H9 (cell line): ENCODE results near the gene FPGS. TPM values are rescaled to one million over a fixed set of nuclear protein-coding genes. Genes with fewer than 3 reads are reported as not detected.

Source experiments
- DNase-seq: peaks from one replicate; pipeline ENCODE4 v3.0.0-alpha.2; 2017
- H2AFZ ChIP-seq: one replicate; pipeline ENCODE4 v1.6.1; 2013; ENCODE audit warnings: mild to moderate bottlenecking, low read length, control low read depth, moderate library complexity
- H2AK5ac ChIP-seq: 2 replicates; pipeline ENCODE4 v1.6.1; 2013; ENCODE audit warnings: low read length, control low read depth, mixed read lengths; ENCODE audit not compliant: insufficient read length
- H2BK120ac ChIP-seq: one replicate; pipeline ENCODE4 v1.6.1; 2013; ENCODE audit warnings: low read depth, mild to moderate bottlenecking, low read length, control low read depth, inconsistent platforms; ENCODE audit not compliant: poor library complexity, severe bottlenecking
- H2BK12ac ChIP-seq: 2 replicates; pipeline ENCODE4 v1.6.1; 2013; ENCODE audit warnings: low read length, control low read depth, mixed read lengths, low read depth; ENCODE audit not compliant: insufficient read length
- H2BK15ac ChIP-seq: 2 replicates; pipeline ENCODE4 v1.6.1; 2013; ENCODE audit warnings: low read depth, low read length, control low read depth
- H2BK20ac ChIP-seq: one replicate; pipeline ENCODE4 v1.6.1; 2013; ENCODE audit warnings: low read depth, mild to moderate bottlenecking, low read length, control low read depth, inconsistent platforms; ENCODE audit not compliant: poor library complexity, severe bottlenecking
- H2BK5ac ChIP-seq: 2 replicates; pipeline ENCODE4 v1.6.1; 2013; ENCODE audit warnings: low read length, control low read depth, mixed read lengths; ENCODE audit not compliant: insufficient read length
- H3K14ac ChIP-seq: 2 replicates; pipeline ENCODE4 v1.6.1; 2013; ENCODE audit warnings: low read length, control low read depth; ENCODE audit not compliant: insufficient read depth
- H3K18ac ChIP-seq: 2 replicates; pipeline ENCODE4 v1.6.1; 2013; ENCODE audit warnings: low read depth, mild to moderate bottlenecking, mixed read lengths, low read length, control low read depth; ENCODE audit not compliant: insufficient read length
- H3K23ac ChIP-seq: 2 replicates; pipeline ENCODE4 v1.6.1; 2013; ENCODE audit warnings: low read length, control low read depth, mixed read lengths, low read depth; ENCODE audit not compliant: insufficient read length
- H3K23me2 ChIP-seq: 2 replicates; pipeline ENCODE4 v1.6.1; 2013; ENCODE audit warnings: low read depth, mild to moderate bottlenecking, mixed read lengths, low read length, control low read depth; ENCODE audit not compliant: insufficient read length, poor library complexity, severe bottlenecking
- H3K27ac ChIP-seq: 2 replicates; pipeline ENCODE4 v1.5.1; 2013; ENCODE audit warnings: low read length, control low read depth, mixed read lengths, low read depth; ENCODE audit not compliant: insufficient read length
- H3K27me3 ChIP-seq: 2 replicates; pipeline ENCODE4 v1.6.1; 2013; ENCODE audit warnings: low read length, control low read depth, inconsistent platforms; ENCODE audit not compliant: insufficient read depth
- H3K4ac ChIP-seq: 2 replicates; pipeline ENCODE4 v1.6.1; 2013; ENCODE audit warnings: low read depth, mild to moderate bottlenecking, control low read depth, inconsistent platforms, low read length, moderate library complexity
- H3K4me1 ChIP-seq: 2 replicates; pipeline ENCODE4 v1.6.1; 2013; ENCODE audit warnings: low read length, control low read depth, inconsistent platforms; ENCODE audit not compliant: insufficient read depth
- H3K4me2 ChIP-seq: 2 replicates; pipeline ENCODE4 v1.6.1; 2013; ENCODE audit warnings: low read length, control low read depth, mixed read lengths; ENCODE audit not compliant: insufficient read length, insufficient read depth
- H3K56ac ChIP-seq: 2 replicates; pipeline ENCODE4 v1.6.1; 2013; ENCODE audit warnings: low read depth, mild to moderate bottlenecking, mixed read lengths, low read length, control low read depth; ENCODE audit not compliant: insufficient read length
- H3K79me1 ChIP-seq: 2 replicates; pipeline ENCODE4 v1.6.1; 2013; ENCODE audit warnings: low read depth, mild to moderate bottlenecking, moderate library complexity, low read length, control low read depth, inconsistent platforms; ENCODE audit not compliant: insufficient read depth, poor library complexity, severe bottlenecking
- H3K79me2 ChIP-seq: 2 replicates; pipeline ENCODE4 v1.6.1; 2013; ENCODE audit warnings: low read length, control low read depth, inconsistent platforms; ENCODE audit not compliant: insufficient read depth
- H3K9ac ChIP-seq: 2 replicates; pipeline ENCODE4 v1.6.1; 2013; ENCODE audit warnings: low read length, control low read depth, mixed read lengths; ENCODE audit not compliant: insufficient read length; ENCODE audit errors: extremely low read depth
- H3K9me3 ChIP-seq: one replicate; pipeline ENCODE4 v1.6.1; 2013; ENCODE audit warnings: low read depth, low read length, inconsistent platforms; ENCODE audit not compliant: control insufficient read depth
- H3T11ph ChIP-seq: one replicate; pipeline ENCODE4 v1.6.1; 2013; ENCODE audit warnings: mild to moderate bottlenecking, low read length, control low read depth, inconsistent platforms
- H4K20me1 ChIP-seq: one replicate; pipeline ENCODE4 v1.6.1; 2013; ENCODE audit not compliant: control insufficient read depth, insufficient read length, insufficient read depth
- H4K5ac ChIP-seq: 2 replicates; pipeline ENCODE4 v1.6.1; 2013; ENCODE audit warnings: low read depth, mild to moderate bottlenecking, mixed read lengths, low read length, control low read depth; ENCODE audit not compliant: insufficient read length
- H4K8ac ChIP-seq: replicated peaks from 2 replicates; pipeline ENCODE4 v1.6.1; 2013; ENCODE audit warnings: low read length, control low read depth, mixed read lengths, low read depth; ENCODE audit not compliant: insufficient read length
- H4K91ac ChIP-seq: 2 replicates; pipeline ENCODE4 v1.6.1; 2013; ENCODE audit warnings: low read depth, mild to moderate bottlenecking, moderate library complexity, mixed read lengths, low read length, control low read depth; ENCODE audit not compliant: insufficient read length
- H3K27ac Mint-ChIP-seq, 3 experiments: 2 replicates in 2 of 3; 3 replicates in 1 of 3; pipeline ENCODE4 v1.8.0; 2020 to 2021; ENCODE audit warnings: mixed read lengths in 3 of 3, mild to moderate bottlenecking in 1 of 3, moderate library complexity in 1 of 3
- H3K27me3 Mint-ChIP-seq: 2 replicates; pipeline ENCODE4 v1.8.0; 2021; ENCODE audit warnings: low read depth, mild to moderate bottlenecking, moderate library complexity, mixed read lengths
- H3K36me3 Mint-ChIP-seq, 3 experiments: 2 replicates in 2 of 3; 3 replicates in 1 of 3; pipeline ENCODE4 v1.8.0; 2020 to 2021; ENCODE audit warnings: low read depth in 3 of 3, mixed read lengths in 3 of 3; ENCODE audit not compliant: insufficient read depth in 1 of 3
- H3K4me1 Mint-ChIP-seq, 2 experiments: 2 replicates each; pipeline ENCODE4 v1.8.0; 2020; ENCODE audit warnings: mixed read lengths in 2 of 2
- H3K4me3 Mint-ChIP-seq, 2 experiments: 2 replicates in 1 of 2; 3 replicates in 1 of 2; pipeline ENCODE4 v1.8.0; 2020 to 2021; ENCODE audit warnings: mild to moderate bottlenecking in 2 of 2, mixed read lengths in 2 of 2, moderate library complexity in 1 of 2
- H3K9me3 Mint-ChIP-seq, 2 experiments: 2 replicates in 1 of 2; 3 replicates in 1 of 2; pipeline ENCODE4 v1.8.0; 2020; ENCODE audit warnings: mild to moderate bottlenecking in 2 of 2, mixed read lengths in 2 of 2, moderate library complexity in 1 of 2
- WGBS: extraction: QIAGEN DNeasy Blood & Tissue Kit; methylation state at CpG from one replicate; pipeline ENCODE4 v1.1.7; 2013; ENCODE audit warnings: missing lambda C conversion rate, low lambda C conversion rate, mixed read lengths; ENCODE audit not compliant: insufficient read length; ENCODE audit errors: extremely low coverage; 5-methylcytosine and 5-hydroxymethylcytosine counted together
- total RNA-seq: library from RNA; stranded (reverse); gene quantifications from 2 replicates; pipeline ENCODE4 v1.2.1, GENCODE V29; 2021
- TF ChIP-seq, protein P1 (sequence below): fragments of 200-600 bp; sonication (generic); conservative IDR thresholded peaks from 3 replicates; pipeline ENCODE4 v1.8.0; 2021; ENCODE audit warnings: antibody characterized with exemption, mild to moderate bottlenecking

FPGS gene
- total RNA-seq, 1 experiment from 2014 or later = 68.4 TPM

DNA sequence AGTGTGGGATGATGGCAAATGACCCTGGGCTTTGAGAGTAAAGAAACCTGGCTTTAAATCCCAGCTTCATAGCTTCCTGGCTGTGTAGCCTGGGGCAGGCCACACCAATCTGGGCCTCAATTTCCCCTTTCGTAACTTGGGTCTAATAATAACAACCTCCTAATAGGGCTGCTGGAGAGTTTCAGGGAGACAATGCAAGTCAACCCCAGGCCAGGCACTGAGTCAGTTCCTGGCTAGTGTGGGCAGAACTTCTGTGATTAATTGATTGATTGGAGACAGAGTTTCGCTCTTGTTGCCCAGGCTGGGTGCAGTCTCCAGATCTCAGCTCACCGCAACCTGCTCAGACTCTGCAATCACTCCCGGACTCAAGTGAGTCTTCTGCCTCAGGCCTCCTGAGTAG, 20.9 kb upstream of the FPGS start:
- Histone ChIP-seq H3K18ac (no peak overlapping the region), H3K4me1 (no peaks in the 10 kb centered on the region; the same call in 1 of the 2 replicates), H3K79me1 (no peaks in the 10 kb centered on the region), H3K9ac (no peak overlapping the region), H2BK12ac (no peak overlapping the region), H3K4ac (no peak overlapping the region), H3K79me2 (no peaks in the 10 kb centered on the region), H4K91ac (no peak overlapping the region), H4K20me1 (no peaks in the 10 kb centered on the region), H3K23me2 (peaks cover 2% of the 10 kb centered on the region), H3K27ac (no peak overlapping the region), H2BK120ac (no peak overlapping the region), H4K5ac (no peak overlapping the region), H2BK20ac (no peak overlapping the region), H3K27me3 (no peaks in the 10 kb centered on the region; the same call in 1 of the 2 replicates), H3K9me3 (no peaks in the 10 kb centered on the region), H2AK5ac (no peak overlapping the region), H2AFZ (no peak overlapping the region), H2BK15ac (no peak overlapping the region), H3K14ac (no peak overlapping the region), H3K23ac (no peak overlapping the region), H3K56ac (no peak overlapping the region), H2BK5ac (no peak overlapping the region), H3T11ph (no peak overlapping the region), H3K4me2 (no peak overlapping the region), H4K8ac (no peak overlapping the region)
- TF ChIP-seq, protein P1, sequence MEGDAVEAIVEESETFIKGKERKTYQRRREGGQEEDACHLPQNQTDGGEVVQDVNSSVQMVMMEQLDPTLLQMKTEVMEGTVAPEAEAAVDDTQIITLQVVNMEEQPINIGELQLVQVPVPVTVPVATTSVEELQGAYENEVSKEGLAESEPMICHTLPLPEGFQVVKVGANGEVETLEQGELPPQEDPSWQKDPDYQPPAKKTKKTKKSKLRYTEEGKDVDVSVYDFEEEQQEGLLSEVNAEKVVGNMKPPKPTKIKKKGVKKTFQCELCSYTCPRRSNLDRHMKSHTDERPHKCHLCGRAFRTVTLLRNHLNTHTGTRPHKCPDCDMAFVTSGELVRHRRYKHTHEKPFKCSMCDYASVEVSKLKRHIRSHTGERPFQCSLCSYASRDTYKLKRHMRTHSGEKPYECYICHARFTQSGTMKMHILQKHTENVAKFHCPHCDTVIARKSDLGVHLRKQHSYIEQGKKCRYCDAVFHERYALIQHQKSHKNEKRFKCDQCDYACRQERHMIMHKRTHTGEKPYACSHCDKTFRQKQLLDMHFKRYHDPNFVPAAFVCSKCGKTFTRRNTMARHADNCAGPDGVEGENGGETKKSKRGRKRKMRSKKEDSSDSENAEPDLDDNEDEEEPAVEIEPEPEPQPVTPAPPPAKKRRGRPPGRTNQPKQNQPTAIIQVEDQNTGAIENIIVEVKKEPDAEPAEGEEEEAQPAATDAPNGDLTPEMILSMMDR = no peak
- Mint-ChIP-seq H3K27me3 (peaks cover 6% of the 10 kb centered on the region), H3K36me3 (peaks cover 3 to 4% (median 4%) of the 10 kb centered on the region in 3 experiments; a peak in 5 of 7 replicates), H3K4me3 (no peak overlapping the region), H3K9me3 (no peaks in the 10 kb centered on the region), H3K4me1 (peaks cover 2 to 32% of the 10 kb centered on the region in 2 experiments; a peak in 3 of 4 replicates), H3K27ac (no peak overlapping the region)
- DNase-seq = no peak
- no CpG with 5 or more reads among the region's 4 CpGs for WGBS
